Ovary (tissue), 9 donors: ENCODE results near the gene PEPD. TPM values are rescaled to one million over a fixed set of nuclear protein-coding genes. Genes with fewer than 3 reads are reported as not detected.

ENCODE experiments used
- DNase-seq, 5 donors: peaks; one replicate each; pipeline ENCODE4 v3.0.0-alpha.2; 2019 to 2020
- H3K27ac ChIP-seq, 2 donors: fragments of 200-600 bp; one replicate each; pipeline versions ENCODE4 v1.5.1 to v1.8.0; 2019 to 2022
- H3K27me3 ChIP-seq: fragments of 200-600 bp; one replicate; pipeline ENCODE4 v1.8.0; 2022
- H3K36me3 ChIP-seq: fragments of 200-600 bp; sonication (generic); one replicate; pipeline ENCODE4 v1.5.1; 2019
- H3K4me1 ChIP-seq: one replicate; pipeline ENCODE4 v1.8.1; 2013; ENCODE audit warnings: mild to moderate bottlenecking, moderate library complexity; ENCODE audit not compliant: insufficient read depth
- H3K4me3 ChIP-seq: fragments of 200-600 bp; sonication (generic); one replicate; pipeline ENCODE4 v1.5.1; 2017
- H3K9me3 ChIP-seq, 2 donors: fragments of 200-600 bp in 1 of 2; sonication (generic) in 1 of 2; one replicate each; pipeline versions ENCODE4 v1.5.1 to v1.8.1; 2013 to 2019; ENCODE audit warnings: mild to moderate bottlenecking in 1 of 2, moderate library complexity in 1 of 2
- EP300 ChIP-seq: sonication (generic); formaldehyde crosslinking; IDR thresholded peaks from one replicate; pipeline ENCODE4 v1.6.1; 2017; ENCODE audit warnings: antibody characterized with exemption
- POLR2A ChIP-seq: fragments of 450-650 bp; IDR thresholded peaks from one replicate; pipeline ENCODE4 v1.6.1; 2017; ENCODE audit warnings: antibody characterized with exemption, mild to moderate bottlenecking, moderate library complexity
- WGBS, 3 donors: extraction: QIAGEN DNeasy Blood & Tissue Kit in 1 of 3; methylation state at CpG; one replicate each; pipeline versions ENCODE4 v1.1.5 to v1.1.7; 2013 to 2017; 5-methylcytosine and 5-hydroxymethylcytosine counted together
- intact Hi-C, 4 donors: fragments of 100-400 bp; cut with DNase I; formaldehyde crosslinking; loops; one replicate each; pipeline versions ENCODE4 v1.11.0 to v1.15.1; 2022 to 2023
- polyA plus RNA-seq, 2 donors: library from polyadenylated mRNA; stranded (reverse); fragments of 200-250 nt in 1 of 2; fragments of 350-450 nt in 1 of 2; fragmentation: Illumina TruSeq in 1 of 2; extraction: RNeasy Lipid Tissue Mini Kit (QIAGEN cat#74804) in 1 of 2; gene quantifications; one replicate each; pipeline ENCODE4 v1.2.3, GENCODE V29; 2013 to 2014
- total RNA-seq, 7 donors: library from RNA; depleted of rRNA in 2 of 7; stranded (reverse); fragments of >200 nt in 2 of 7; fragmentation: NEBNext Ultra II Directional in 3 of 7; extraction: Animal tissue kit (Norgen Biotek cat#: 25700) in 3 of 7; gene quantifications; one replicate each; pipeline versions ENCODE4 v1.1.0 to v1.2.4, GENCODE V29; 2016 to 2023
- TF ChIP-seq, protein P1 (sequence below), 3 donors: fragments of 450-650 bp in 2 of 3; fragments of 200-600 bp in 1 of 3; IDR thresholded peaks; one replicate each; pipeline versions ENCODE4 v1.5.1 to v1.8.0; 2016 to 2022; ENCODE audit warnings: antibody characterized with exemption in 3 of 3, mild to moderate bottlenecking in 1 of 3
- donor health status: DM: no; HTN: no; CAD: no; lungs with moderate emphysema.
- donor health status: DM: no; HTN: no; CAD: no.
- donor health status: Bipolar disorder and iron deficiency.
- donor health status: DM: yes; HTN: yes; CAD: no.
- donor health status: DM: no; HTN: no; CAD: no.
- donor health status: DM: yes; HTN: yes; CAD: no.

The PEPD gene
- total and polyA plus RNA-seq, 9 donors: 38.7 to 66.9 (median 58.9) TPM

GRCh38 chr19:33476151-33476707 is 45.4 kb downstream of the PEPD start:
- peak in 1 of 5 donors; percentile 6 for DNase-seq
- Histone ChIP-seq H3K4me1 (no peaks in the 10 kb centered on the region), H3K4me3 (no peak overlapping the region), H3K9me3 (no peaks in the 10 kb centered on the region), H3K27me3 (no peaks in the 10 kb centered on the region), H3K36me3 (no peaks in the 10 kb centered on the region), H3K27ac (no peak overlapping the region)
- intact Hi-C loops: no loop called here
- TF ChIP-seq, protein P1, sequence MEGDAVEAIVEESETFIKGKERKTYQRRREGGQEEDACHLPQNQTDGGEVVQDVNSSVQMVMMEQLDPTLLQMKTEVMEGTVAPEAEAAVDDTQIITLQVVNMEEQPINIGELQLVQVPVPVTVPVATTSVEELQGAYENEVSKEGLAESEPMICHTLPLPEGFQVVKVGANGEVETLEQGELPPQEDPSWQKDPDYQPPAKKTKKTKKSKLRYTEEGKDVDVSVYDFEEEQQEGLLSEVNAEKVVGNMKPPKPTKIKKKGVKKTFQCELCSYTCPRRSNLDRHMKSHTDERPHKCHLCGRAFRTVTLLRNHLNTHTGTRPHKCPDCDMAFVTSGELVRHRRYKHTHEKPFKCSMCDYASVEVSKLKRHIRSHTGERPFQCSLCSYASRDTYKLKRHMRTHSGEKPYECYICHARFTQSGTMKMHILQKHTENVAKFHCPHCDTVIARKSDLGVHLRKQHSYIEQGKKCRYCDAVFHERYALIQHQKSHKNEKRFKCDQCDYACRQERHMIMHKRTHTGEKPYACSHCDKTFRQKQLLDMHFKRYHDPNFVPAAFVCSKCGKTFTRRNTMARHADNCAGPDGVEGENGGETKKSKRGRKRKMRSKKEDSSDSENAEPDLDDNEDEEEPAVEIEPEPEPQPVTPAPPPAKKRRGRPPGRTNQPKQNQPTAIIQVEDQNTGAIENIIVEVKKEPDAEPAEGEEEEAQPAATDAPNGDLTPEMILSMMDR (IDR thresholded peaks at IDR 0.05): no peak
- TF ChIP-seq EP300 (no peak), POLR2A (no peak)
- 94 to 97% (median 95%) methylated on average over 11 of the region's 11 CpGs for WGBS, 3 donors

DNA sequence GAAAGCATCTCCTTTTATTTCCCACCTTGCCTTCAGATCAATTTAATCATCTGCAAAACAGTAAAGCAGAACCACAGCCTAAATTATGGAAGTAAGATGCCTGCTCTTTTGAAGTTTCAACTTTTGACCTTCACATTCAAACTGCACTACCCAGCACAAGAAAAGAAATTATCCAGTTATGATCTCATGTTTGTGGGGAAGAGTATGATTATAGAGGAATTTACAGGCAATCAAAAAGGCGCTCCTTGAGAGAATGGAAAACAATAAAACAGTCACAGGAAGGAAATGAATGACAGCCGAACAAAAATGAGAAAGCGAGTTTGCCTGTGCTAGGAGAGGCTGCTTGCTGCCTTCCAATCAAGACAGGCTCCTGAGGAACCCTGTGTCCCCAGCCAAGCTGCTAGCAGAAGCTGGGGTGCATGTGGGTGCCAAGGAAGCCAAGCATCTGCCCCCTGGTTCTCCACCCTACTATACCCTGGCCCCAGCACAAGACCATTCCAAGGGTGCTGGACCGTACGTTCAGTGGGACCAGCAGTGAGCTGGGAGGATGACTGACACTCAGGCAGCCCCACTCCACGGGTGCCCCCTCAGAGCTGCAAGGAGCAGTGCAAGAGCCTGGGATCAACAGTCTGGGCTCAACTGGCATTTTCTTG is 47.8 kb downstream of the PEPD start:
- H3K4me1 ChIP-seq: no peaks in the 10 kb centered on the region
- 72 to 86% (median 83%) methylated on average over 6 of the region's 6 CpGs for WGBS, 3 donors
- no peak overlapping the region for H3K4me3 ChIP-seq
- intact Hi-C loops: no loop called here
- H3K9me3 ChIP-seq: no peaks in the 10 kb centered on the region
- no peaks in the 10 kb centered on the region for H3K36me3 ChIP-seq
- no peaks in the 10 kb centered on the region for H3K27me3 ChIP-seq
- peak in 1 of 5 donors; percentile 15 for DNase-seq
- TF ChIP-seq EP300 (no peak), POLR2A (no peak)
- TF ChIP-seq, protein P1 (IDR thresholded peaks at IDR 0.05): no peak
- H3K27ac ChIP-seq: no peak overlapping the region

DNA sequence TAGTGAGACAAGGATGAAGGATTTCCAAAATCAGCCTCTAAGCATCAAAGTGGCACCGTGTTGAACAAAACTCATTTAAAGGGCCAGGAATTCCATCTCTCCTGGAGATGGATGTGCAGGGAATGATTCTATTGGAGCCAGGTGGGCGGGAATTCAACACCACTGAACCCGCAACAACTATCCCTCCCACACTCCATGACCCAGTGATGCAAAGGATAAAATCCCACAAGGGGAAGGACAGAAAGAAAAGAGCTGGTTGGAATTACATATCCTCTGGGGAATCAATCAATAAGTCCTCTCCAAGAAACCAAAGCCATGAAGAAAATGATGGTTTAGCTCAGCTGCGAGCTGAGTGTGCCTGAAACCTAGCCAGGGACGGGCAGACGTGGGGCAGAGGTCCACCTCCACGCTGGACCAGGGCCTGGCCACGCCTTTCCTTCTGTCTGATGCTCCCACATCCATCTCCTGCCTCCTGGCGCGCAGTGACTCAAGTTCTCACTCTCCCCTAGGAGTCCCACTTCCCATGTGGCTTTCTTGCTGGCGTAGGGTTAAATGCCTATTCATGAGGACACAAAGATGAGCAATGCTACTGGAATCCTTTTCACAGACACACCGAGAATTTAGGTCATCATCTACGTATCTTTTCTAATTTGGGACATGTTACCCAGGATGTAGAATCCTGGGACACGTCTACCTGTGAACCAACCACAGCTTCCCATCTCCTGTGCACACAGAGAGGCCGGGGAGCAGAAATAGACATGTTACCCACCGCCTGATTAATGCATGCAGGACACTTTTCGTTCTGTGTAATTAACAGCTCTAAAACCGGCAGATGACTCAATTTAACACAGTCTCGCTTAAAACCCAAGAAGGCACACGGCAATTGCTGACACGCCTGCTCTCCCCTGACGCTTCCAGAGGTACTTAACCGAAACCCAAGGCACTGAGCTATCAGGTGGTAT is 48.6 kb downstream of the PEPD start:
- Histone ChIP-seq H3K36me3 (no peaks in the 10 kb centered on the region), H3K4me3 (no peak overlapping the region), H3K4me1 (no peaks in the 10 kb centered on the region), H3K27me3 (no peaks in the 10 kb centered on the region), H3K9me3 (no peaks in the 10 kb centered on the region), H3K27ac (no peak overlapping the region)
- intact Hi-C loops: no loop called here
- 72 to 76% (median 75%) methylated on average over 23 of the region's 23 CpGs for WGBS, 3 donors
- TF ChIP-seq, protein P1 (IDR thresholded peaks at IDR 0.05): no peak
- TF ChIP-seq POLR2A (no peak), EP300 (no peak)
- DNase-seq: peak in 1 of 5 donors; percentile 15

DNA sequence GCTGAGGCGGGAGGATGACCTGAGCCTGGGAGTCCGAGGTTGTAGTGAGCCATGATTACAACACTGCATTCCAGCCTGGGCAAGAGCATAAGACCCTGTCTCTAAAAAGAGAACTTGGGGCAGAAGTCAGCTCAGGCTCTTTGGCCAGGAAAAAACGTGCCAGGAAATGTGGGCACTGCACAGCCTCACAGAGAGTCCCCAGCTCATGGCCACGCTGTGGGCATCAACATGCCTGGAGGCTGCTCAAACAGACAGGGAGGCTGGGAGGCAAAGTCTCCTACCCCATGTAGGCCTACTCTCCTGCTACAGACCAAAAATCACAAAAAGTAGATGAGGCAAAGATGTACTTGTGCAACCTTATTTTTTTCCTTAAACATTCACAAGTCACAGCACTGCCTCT is 49.4 kb downstream of the PEPD start:
- Histone ChIP-seq H3K27ac (no peak overlapping the region), H3K4me1 (no peaks in the 10 kb centered on the region), H3K27me3 (no peaks in the 10 kb centered on the region), H3K9me3 (no peaks in the 10 kb centered on the region), H3K36me3 (no peaks in the 10 kb centered on the region), H3K4me3 (no peak overlapping the region)
- no peak for TF ChIP-seq POLR2A
- no peak for TF ChIP-seq EP300
- TF ChIP-seq, protein P1 (IDR thresholded peaks at IDR 0.05): no peak
- peak in 1 of 5 donors; percentile 2 for DNase-seq
- intact Hi-C loops: no loop called here
- WGBS, 3 donors: 92 to 96% (median 95%) methylated on average over 4 of the region's 4 CpGs
